AML-193 (cell line): ENCODE results near the gene DDX6.
A peak's percentile ranks its signal among the peaks of the same experiment; 100 is the strongest.
"Not testable (repeated sequence)": the region's sequence is repeated elsewhere in the genome, so short reads cannot be mapped to it uniquely, and the experiment has no call there.

ENCODE experiments used
- DNase-seq, 2 experiments: peaks; one replicate each; lab custom pipeline; 2025; lab: John Stamatoyannopoulos, UW

Gene DDX6, protein sequence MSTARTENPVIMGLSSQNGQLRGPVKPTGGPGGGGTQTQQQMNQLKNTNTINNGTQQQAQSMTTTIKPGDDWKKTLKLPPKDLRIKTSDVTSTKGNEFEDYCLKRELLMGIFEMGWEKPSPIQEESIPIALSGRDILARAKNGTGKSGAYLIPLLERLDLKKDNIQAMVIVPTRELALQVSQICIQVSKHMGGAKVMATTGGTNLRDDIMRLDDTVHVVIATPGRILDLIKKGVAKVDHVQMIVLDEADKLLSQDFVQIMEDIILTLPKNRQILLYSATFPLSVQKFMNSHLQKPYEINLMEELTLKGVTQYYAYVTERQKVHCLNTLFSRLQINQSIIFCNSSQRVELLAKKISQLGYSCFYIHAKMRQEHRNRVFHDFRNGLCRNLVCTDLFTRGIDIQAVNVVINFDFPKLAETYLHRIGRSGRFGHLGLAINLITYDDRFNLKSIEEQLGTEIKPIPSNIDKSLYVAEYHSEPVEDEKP

DNA sequence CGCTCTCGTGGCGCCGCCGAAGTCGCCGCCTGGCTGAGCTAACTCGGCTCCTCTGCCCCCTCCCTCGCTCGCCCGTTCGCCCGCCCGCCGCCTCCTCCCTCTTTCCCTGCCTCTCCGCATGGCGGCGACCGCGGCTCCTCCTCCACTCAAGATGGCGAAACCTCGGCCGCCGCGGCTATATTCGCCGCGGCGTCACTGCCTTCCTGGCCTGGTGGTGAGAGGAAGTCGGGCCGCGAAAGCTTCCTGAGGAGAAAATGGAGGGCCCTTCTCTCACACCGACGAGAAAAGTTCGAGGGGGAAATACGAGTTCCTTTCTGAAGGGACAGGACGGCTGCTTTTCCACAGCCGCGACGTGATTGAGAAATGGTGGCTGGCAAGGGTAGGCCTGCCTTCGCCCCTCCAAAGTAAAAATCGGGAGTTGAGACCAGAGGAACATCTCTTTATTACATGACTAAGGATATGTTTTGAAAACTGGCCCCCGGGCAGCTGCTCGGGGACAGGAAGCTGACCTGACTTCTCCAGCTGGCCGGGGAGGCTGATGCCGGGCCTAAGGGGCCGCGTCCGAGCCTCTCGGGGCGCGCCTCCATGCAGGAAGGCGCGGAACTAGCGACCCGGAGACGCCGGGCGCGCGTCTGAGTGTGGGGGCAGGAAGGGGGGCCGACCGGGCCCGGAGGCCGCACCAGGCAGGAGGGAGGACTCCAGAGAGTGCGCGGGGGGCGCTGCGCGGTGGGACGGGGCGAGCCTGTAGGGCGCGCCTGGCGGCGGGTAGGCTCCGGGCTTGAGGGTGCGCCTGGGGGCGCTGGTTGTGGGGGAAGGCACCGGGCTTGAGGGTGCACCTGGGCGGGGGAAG is at the start of gene DDX6:
Gene DDX6 (minus strand): TSS at position 54 of the 850 bp plus-strand sequence. CDS start 4,913 bp downstream, outside the sequence.
- DNase-seq, result peak; percentile 70 to 78

DNA sequence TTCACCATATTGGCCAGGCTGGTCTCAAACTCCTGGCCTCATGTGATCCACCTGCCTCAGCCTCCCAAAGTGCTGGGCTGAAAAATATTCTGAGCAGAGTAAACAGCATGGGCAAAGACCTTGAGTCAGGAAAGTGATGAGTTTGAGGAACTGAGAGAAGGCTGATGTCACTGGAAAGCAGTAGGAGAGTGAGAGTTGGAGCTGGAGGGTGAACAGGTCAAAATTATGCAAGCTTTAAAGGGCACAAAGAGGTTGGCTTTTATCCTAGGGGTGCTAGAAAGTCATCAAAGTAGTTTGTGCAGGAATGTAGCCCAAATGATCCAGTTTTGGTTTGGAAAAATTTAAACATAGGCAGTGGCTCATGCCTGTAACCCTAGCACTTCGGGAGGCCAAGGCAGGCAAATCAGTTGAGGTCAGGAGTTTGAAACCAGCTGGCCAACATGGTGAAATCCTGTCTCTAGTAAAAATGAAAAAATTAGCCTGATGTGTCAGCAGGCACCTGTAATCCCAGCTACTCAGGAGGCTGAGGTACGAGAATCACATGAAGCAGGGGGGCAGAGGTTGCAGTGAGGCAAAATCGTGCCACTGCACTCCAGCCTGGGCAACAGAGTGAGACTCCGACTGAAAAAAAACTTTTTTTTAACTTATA is 48.1 kb upstream of the DDX6 start:
- peak in 1 of 2 experiments; percentile 10 for DNase-seq

DNA sequence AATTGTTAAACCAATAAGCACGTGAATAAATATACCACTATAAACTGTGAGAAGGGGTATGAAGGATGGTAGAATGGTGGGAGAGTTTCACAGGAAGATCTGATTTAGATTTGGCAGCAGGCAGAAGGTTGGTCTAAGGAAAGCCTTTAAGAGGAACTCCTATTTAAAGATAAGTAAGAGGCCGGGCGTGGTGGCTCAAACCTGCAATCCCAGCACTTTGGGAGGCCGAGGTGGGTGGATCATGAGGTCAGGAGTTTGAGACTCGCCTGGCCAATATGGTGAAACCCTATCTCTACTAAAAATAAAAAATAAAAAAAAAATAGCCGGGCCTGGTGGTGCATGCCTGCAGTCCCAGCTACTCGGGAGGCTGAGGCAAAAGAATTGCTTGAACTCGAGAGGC is 46.9 kb upstream of the DDX6 start:
- no peak for DNase-seq

DNA sequence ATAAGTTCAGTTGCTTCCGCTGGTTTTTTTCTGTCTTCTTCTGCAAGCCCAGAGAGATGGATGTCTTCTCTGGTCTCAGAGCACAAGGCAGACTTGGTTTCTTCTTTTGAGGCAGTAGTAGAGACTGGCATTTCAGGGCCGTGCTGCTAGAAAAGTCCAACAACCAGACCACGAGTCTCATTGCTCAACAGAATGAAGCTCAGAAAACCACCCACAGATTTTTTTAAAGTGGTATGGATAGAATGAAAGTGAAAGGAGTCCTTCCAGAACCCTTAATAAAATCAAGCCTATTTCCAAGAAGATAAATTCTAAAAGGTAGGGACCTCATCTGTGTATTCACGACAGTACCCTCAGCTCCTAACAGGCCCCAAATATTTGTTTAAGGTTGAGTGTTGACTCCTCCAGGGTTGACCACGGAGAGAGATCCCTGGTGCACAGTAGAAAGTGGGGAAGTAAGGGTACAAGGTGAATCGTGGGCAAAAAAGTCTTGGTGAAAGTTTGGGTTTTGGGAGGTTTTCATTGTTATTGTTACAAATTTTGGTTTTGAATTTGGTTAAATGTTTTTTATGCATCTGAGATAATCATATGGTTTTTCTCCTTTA is 43.6 kb upstream of the DDX6 start:
- no peak for DNase-seq

DNA sequence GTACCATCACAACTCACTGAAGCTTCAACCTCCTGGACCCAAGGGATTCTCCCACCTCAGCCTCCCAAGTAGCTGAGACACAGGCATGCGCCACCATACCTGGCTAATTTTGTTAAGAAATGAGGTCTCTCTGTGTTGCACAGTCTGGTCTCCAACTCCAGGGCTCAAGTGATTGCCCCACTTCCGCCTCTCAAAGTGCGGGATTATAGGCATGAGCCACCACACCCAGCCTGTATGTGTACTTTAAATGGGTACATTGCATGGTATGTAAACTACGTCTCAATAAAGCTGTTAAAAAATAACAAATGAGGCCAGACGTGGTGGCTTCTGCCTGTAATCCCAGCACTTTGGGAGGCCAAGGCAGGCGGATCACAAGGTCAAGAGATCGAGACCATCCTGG is 36.2 kb upstream of the DDX6 start:
- DNase-seq, result no peak

DNA sequence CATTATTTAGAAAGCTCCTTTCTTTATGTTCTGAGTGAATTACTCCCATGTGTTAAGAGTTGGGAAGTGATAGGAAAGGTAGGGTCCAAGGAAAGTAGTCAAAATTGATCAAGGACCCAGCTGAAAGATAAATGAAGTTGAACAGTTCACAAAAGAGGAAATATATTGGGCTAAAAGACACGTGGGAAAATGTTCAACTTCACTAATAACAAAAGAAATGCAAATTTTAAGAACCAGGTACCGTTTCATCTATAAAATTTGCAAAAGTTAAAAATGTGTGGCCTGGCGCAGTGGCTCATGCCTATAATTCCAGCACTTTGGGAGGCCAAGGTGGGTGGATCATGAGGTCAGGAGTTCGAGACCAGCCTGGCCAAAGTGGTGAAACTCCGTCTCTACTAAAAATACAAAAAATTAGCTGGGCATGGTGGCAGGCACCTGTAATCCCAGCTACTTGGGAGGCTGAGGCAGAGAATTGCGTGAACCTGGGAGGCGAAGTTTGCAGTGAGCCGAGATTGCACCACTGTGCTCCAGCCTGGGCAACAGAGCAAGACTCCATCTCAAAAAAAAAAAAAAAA is 32.1 kb upstream of the DDX6 start:
- DNase-seq, result not testable (repeated sequence)

DNA sequence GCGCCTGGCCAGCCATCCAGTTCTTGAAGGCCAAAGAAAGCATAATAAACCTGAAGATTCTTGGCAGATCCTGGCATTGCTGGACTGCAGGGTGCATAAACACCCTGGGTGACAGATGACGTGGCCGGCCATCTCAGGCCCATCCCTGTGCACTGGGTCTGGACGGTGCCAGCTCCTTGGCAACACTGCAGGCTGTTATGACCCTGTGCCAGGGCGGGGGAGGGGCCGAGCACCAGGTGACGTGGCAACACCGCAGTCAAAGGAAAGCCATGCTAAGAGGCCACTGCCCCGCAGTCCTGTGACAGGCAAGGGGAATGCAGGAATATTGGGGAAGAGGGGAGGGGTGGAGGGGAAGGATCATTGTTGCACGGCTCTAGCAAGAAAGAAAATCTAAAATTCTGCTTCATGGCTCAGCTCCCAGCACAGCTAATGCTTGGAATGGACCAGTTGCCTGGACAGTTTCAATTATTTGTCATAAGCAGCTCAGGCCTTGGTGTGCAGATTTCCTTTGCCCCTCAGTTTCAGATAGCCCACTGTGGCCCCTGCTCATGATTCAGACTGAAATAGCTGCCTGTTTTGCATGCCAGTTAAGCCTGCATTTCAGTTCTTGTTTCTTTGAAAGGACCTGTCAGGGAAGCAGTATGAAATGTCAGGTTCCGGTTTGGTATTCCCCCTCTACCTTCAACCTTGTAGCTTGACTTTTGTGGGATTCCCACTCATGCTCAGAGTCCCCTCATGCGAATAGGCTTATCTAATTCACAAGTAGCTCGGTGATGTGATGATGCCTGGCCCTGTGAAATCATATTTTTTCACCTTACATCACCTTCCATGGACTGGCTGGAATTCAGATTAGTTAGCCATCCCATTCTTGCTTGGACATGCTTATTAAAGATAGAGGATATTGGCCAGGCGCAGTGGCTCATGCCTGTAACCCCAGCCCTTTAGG is 29.7 kb upstream of the DDX6 start:
- no peak for DNase-seq

DNA sequence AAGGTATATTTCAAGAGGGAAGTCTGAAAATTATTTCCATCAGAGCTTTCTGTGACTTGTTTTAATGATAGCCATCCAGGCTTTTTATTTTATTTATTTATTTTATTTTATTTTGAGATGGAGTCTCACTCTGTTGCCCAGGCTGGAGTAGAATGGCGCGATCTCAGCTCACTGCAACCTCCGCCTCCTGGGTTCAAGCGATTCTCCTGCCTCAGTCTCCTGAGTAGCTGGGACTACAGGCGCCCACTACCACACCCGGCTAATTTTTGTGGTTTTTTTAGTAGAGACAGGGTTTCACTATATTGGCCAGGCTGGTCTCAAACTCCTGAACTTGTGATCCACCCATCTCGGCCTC is 29.0 kb upstream of the DDX6 start:
- not testable (repeated sequence) for DNase-seq

DNA sequence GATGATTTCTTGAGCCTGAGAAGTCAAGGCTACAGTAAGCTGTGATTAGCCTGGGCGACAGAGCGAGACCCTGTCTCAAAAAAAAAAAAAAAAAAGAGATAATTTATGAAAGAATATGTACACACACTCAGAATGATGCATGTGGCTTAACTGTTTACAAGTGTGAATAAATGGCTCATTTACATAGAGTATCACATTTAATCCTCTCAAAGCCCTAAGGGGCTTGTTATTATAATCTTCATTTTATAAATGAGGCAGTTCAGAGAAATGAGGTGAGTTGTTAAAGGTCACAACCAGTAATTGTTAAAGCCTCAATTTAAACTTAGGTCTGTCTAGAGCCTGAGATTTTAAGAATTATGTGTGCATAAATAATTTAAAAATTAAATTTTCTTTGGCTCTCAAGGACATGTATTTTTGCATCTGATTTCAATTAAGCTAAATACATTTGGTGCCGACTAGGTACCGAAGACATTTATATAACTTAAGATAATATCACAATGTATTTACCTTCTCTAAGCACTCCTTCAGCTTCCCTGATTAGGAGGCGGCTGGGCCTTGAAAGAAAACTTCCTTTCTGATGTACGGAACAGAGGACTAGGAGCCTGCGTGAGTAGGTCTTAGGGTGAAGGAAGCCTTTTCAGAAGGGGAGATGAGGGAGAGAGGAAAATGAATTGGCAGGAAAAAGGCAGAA is 28.5 kb upstream of the DDX6 start:
- DNase-seq, result no peak

DNA sequence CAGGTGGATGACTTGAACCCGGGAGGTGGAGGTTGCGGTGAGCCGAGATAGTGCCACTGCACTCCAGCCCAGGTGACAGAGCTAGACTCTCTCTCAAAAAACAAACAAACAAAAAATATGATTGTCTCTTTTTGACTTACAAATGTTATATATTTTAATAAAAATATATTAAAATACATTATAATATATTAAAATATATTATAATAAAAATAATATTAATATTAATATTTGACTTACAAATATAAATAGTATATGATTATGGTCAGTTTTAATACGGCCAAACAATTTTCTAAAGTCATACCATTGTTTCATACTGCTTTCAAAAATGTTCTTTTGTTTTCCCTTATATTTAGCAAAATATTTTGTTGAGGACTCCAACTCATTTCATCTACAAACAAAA is 27.2 kb upstream of the DDX6 start:
- no peak for DNase-seq

DNA sequence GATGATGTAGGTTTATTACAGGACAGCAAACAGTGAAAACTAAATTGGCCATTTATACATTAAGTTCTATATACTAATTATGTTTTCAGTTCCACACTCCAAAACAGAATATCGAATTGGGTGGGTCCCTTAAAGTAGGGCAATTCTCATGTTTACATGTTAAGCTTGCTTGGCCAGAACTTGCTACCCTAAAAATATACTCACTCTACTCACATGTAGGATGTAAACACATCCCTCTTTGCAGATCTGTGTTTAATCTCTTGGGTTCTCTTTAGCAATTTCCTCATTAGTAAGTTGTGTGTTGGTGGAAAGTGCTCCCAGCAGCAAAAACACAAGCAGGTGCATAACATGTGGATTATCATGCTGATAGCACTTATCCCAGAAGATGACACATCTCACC is 22.6 kb upstream of the DDX6 start:
- no peak for DNase-seq

DNA sequence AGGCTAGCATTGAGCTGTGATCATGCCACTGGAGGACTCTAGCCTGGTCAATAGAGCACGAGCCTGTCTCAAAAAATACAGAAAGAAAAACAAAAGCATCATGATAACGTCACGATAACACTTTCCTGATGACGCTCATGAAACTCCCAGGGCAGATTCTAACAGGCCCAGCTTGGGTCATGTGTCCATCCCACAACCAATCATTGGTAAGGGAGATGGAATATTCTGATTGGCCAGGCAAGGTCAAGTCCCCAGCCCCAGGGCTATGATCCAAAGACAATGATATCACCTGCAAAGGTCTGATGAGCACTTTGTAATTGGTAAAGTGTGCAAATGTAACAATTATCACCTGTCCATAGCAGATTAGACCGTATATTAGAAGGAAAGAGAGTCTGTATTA is 21.5 kb upstream of the DDX6 start:
- no peak for DNase-seq

DNA sequence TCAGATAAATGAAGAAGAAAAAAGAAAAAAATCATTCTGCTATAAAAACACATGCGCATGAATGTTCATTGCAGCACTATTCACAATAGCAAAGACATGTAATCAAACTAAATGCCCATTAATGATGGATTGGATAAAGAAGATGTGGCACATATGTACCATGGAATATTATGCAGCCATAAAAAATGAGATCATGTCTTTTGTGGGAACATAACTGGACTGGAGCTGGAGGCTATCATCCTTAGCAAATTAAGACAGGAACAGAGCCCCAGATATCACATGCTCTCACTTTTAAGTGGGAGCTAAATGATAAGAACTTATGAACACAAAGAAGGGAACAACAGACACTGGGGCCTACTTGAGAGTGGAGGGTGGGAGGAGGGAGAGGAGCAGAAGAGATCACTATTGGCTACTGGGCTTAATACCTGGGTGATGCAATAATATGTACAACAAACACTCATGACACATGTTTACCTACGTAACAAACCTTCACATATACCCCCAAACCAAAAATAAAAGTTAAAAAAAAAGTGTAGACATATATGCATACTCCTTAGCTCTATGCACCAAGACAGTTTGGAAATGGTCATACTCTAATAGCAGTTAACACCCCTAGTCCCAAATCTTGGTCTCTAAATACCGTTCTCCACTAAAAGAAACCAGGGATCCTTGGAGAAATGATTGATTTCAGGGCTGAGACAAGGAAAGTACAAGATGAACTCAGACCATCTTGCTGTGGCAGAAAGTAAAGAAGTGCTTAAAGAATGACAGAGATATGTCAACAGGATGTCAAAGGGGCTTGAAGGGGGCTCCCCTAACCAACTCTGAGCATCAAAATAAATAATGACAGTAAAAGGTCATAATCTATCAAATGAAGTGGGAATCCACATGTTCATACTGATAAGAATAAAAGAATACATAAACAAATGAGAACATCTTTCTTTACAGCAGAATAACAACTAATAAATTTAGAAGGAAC is 17.1 kb upstream of the DDX6 start:
- DNase-seq, result no peak

DNA sequence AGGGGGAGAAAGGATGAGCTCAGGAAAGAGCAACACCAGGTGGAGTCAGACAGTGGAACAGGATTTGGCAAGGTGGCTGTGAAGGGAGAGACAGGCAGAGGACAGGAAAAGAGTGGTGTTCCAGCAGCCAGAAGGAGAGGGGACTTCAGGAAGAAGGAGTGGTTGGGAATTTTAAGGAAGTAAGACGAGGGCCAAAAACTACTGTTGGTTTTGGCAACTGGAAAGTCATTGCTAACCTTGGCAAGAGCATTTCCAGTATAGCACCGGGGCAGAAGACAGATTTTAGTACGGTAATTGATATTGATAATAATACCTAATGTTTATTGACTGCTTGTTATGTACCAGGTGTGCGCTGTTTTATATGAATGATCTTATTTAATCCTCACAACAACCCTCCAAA is 15.4 kb upstream of the DDX6 start:
- DNase-seq, result no peak

DNA sequence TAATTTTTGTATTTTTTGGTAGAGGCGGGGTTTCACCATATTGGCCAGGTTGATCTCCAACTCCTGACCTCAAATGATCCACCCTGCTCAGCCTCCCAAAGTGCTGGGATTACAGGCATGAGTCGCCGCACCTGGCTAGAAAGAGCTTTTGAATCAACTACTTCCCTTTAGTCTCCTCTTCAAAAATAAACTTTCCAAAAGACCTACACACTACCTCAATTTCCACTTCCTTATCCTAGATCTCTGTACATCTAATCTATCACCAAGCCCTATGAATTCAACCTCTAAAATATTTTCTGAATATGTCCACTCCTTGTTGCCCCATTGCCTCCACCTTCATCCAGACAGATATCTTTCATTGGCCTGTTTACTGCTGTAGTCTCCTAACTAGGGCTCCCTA is 13.1 kb upstream of the DDX6 start:
- no peak for DNase-seq

DNA sequence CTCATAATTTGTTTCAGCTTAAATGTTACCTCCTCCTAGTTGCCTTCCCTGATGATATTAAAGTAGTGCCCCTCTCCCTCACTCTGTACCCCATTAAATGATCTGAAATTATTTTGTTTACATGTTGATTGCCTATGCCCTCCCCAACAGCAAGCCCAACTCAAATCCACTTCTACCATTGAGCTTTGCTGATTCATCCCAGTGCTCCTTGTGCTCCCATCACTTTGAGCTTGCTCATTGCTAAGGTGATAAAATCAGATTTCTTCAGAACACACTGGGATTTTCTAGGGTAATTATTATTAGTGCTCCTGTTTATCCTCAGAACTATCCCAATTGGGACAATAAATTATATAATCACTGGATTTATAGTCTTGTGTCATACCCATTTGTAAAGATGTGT is 8.4 kb upstream of the DDX6 start:
- DNase-seq, result no peak

DNA sequence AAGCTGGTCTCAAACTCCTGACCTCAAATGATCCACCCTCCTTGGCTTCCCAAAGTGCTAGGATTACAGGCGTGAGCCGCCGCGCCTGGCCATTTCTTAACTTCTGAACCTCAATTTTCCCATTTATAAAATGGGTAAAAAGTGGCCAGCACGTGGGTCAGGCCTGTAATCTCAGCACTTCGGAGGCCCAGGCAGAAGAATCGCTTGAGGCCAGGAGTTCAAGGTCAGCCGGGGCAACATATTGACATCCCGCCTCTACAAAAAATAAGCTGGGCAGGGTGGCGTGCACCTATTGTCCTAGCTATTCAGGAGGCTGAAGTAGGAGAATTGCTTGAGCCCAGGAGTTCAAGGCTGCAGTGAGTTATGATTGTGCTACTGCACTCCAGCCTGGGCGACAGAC is 6.5 kb upstream of the DDX6 start:
- no peak for DNase-seq

DNA sequence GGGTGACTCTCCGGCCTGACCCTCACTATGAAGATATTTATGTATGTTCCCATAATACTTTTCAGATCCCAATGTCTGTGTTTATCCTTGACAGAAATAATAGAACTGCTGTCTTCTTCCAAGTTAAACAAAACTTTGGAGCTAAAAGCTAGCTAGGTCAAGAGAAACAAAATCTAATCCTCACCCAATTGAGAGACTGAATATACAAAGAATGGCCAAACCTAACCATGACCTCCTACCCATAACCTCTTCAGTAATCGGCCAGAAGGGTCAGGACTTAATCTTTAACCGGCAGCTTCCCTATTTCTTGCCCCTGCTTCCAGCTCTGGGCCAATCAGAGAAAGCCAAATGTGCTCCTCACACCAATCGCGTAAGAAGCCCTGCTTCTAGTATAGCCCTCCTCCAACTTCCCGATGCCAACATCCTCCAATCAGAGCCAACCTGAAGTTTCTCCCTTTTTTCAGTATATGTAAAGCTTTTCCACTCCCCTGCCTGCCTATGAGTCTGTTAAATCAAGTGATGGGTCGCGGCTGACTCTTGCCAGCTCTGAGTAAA is 1.7 kb upstream of the DDX6 start:
- DNase-seq, result peak; percentile 98
